PC-3 (cell line): ENCODE results near the gene RDX.

Source experiments
- CTCF ChIP-seq: fragments of 300-600 bp; sonication (generic); conservative IDR thresholded peaks from 2 replicates; pipeline ENCODE4 v1.5.1; 2017; ENCODE audit warnings: antibody characterized with exemption, low read depth, mild to moderate bottlenecking, low read length
- EZH2 ChIP-seq: fragments of 300-600 bp; sonication (generic); IDR thresholded peaks from one replicate; pipeline ENCODE4 v1.6.1; 2017; ENCODE audit warnings: antibody characterized with exemption, mild to moderate bottlenecking, low read length; ENCODE audit not compliant: unreplicated experiment
- EZH2phosphoT487 ChIP-seq: fragments of 300-600 bp; sonication (generic); IDR thresholded peaks from 2 replicates; pipeline ENCODE4 v1.6.1; 2018; ENCODE audit warnings: mild to moderate bottlenecking, antibody characterized with exemption, low read length, borderline replicate concordance

GRCh38 chr11:110318638-110319404 is 22.4 kb upstream of the RDX start:
- TF ChIP-seq CTCF = no peak
- TF ChIP-seq EZH2 = no peak
- no peak for TF ChIP-seq EZH2phosphoT487
